HCT116 (cell line): ENCODE measurements around the gene LILRB3. TPM values are rescaled to one million over a fixed set of nuclear protein-coding genes. Genes with fewer than 3 reads are reported as not detected.

Source experiments
- ATAC-seq: fragments of 200-7000 bp; cut with Tn5 transposase; 2 replicates; pipeline ENCODE4 v1.9.1; 2020; ENCODE audit warnings: mild to moderate bottlenecking, moderate library complexity
- BruUV-seq: library from RNA; stranded (reverse); fragments of 400-500 nt; replicated peaks from 2 replicates; lab custom pipeline; 2021; lab: Mats Ljungman, UMichigan
- CTCF ChIA-PET: fragments of 300-600 bp; sonication (Branson Sonifier 250); formaldehyde crosslinking; loops from one replicate; lab custom pipeline; 2021; ENCODE audit warnings: antibody characterized with exemption; lab: Charles Lee
- POLR2A ChIA-PET: fragments of 300-600, 350-600 bp; sonication (Branson Sonifier 250); formaldehyde crosslinking; loops from one replicate; lab custom pipeline; 2021; ENCODE audit warnings: antibody characterized with exemption; lab: Charles Lee
- RAD21 ChIA-PET, 2 experiments: fragments of 300-600 bp; sonication (Branson Sonifier 250); formaldehyde crosslinking; loops; one replicate each; lab custom pipeline; 2023; ENCODE audit warnings: low total read pairs in 2 of 2; ENCODE audit not compliant: uncharacterized antibody in 2 of 2, unreplicated experiment in 2 of 2, low non-redundant PET in 1 of 2; lab: Charles Lee
- DNase-seq: peaks from one replicate; pipeline ENCODE4 v3.0.0-alpha.2; 2010; ENCODE audit warnings: low read depth, low spot score
- H2AFZ ChIP-seq: fragments of 200-600 bp; shearing (Covaris generic), sonication (generic); 2 replicates; pipeline ENCODE4 v1.6.1; 2017; ENCODE audit warnings: low read depth, mixed run types, mixed read lengths, antibody characterized with exemption, low read length; ENCODE audit not compliant: poor library complexity, severe bottlenecking
- H3K27ac ChIP-seq: 2 replicates; pipeline ENCODE4 v1.5.1; 2012; ENCODE audit warnings: low read depth, low read length
- H3K27me3 ChIP-seq: fragments of 200-600 bp; sonication (generic); 2 replicates; pipeline ENCODE4 v1.6.1; 2016; ENCODE audit warnings: mixed run types, low read length, mixed read lengths; ENCODE audit not compliant: insufficient read depth
- H3K36me3 ChIP-seq, 2 experiments: fragments of 200-500 bp in 1 of 2; fragments of 200-600 bp in 1 of 2; sonication (Bioruptor generic) in 1 of 2; sonication (generic) in 1 of 2; 2 replicates each; pipeline versions ENCODE4 v1.5.1 to v1.6.1; 2014 to 2016; ENCODE audit warnings: low read length in 2 of 2, inconsistent platforms in 1 of 2, mixed read lengths in 1 of 2, mixed run types in 1 of 2; ENCODE audit not compliant: insufficient read depth in 2 of 2, control insufficient read depth in 1 of 2
- H3K4me1 ChIP-seq, 2 experiments: fragments of 200-600 bp in 1 of 2; sonication (generic) in 1 of 2; 2 replicates each; pipeline versions ENCODE4 v1.5.1 to v1.6.1; 2012 to 2017; ENCODE audit warnings: low read length in 2 of 2, inconsistent platforms in 1 of 2, mild to moderate bottlenecking in 1 of 2, mixed read lengths in 1 of 2, mixed run types in 1 of 2, moderate library complexity in 1 of 2; ENCODE audit not compliant: insufficient read depth in 2 of 2, control insufficient read depth in 1 of 2
- H3K4me2 ChIP-seq: fragments of 200-600 bp; sonication (generic); 2 replicates; pipeline ENCODE4 v1.6.1; 2017; ENCODE audit warnings: mixed run types, low read length, mixed read lengths
- H3K4me3 ChIP-seq, 2 experiments: fragments of 200-600 bp in 1 of 2; sonication (generic) in 1 of 2; replicated peaks in 1 of 2; 2 replicates each; pipeline ENCODE4 v1.5.1; 2011 to 2016; ENCODE audit warnings: low read length in 2 of 2, control low read depth in 1 of 2, low read depth in 1 of 2, mild to moderate bottlenecking in 1 of 2, mixed read lengths in 1 of 2, mixed run types in 1 of 2
- H3K79me2 ChIP-seq: fragments of 200-600 bp; sonication (generic); 2 replicates; pipeline ENCODE4 v1.6.1; 2017; ENCODE audit warnings: mild to moderate bottlenecking, mixed run types, low read length, moderate library complexity, mixed read lengths; ENCODE audit not compliant: insufficient read depth
- H3K9ac ChIP-seq: fragments of 200-600 bp; sonication (generic); 2 replicates; pipeline ENCODE4 v1.6.1; 2016; ENCODE audit warnings: low read length, mixed read lengths
- H3K9me2 ChIP-seq: fragments of 200-600 bp; sonication (generic), shearing (Covaris generic); 2 replicates; pipeline ENCODE4 v1.6.1; 2017; ENCODE audit warnings: mixed run types, mild to moderate bottlenecking, moderate library complexity; ENCODE audit not compliant: insufficient read depth
- H3K9me3 ChIP-seq, 2 experiments: fragments of 200-500 bp in 1 of 2; fragments of 200-600 bp in 1 of 2; sonication (Bioruptor generic) in 1 of 2; sonication (generic) in 1 of 2; 2 replicates each; pipeline ENCODE4 v1.6.1; 2014 to 2017; ENCODE audit warnings: low read length in 2 of 2, mixed read lengths in 2 of 2, inconsistent platforms in 1 of 2, low read depth in 1 of 2, mild to moderate bottlenecking in 1 of 2, mixed run types in 1 of 2, moderate library complexity in 1 of 2; ENCODE audit not compliant: control insufficient read depth in 1 of 2, insufficient read depth in 1 of 2
- H4K20me1 ChIP-seq: fragments of 200-600 bp; sonication (generic), shearing (Covaris generic); 2 replicates; pipeline ENCODE4 v1.6.1; 2017; ENCODE audit warnings: mixed run types, mild to moderate bottlenecking, moderate library complexity; ENCODE audit not compliant: insufficient read depth
- CBX3 ChIP-seq: IDR thresholded peaks from 2 replicates; pipeline ENCODE4 v1.6.1; 2012; ENCODE audit warnings: low read depth
- CEBPB ChIP-seq: IDR thresholded peaks from 2 replicates; pipeline ENCODE4 v1.6.1; 2012; ENCODE audit warnings: low read depth
- EZH2 ChIP-seq: fragments of 200-600 bp; sonication (generic); IDR thresholded peaks from 2 replicates; pipeline ENCODE4 v1.6.1; 2017; ENCODE audit warnings: antibody characterized with exemption, mixed run types
- EZH2phosphoT487 ChIP-seq: fragments of 200-600 bp; IDR thresholded peaks from 2 replicates; pipeline ENCODE4 v1.6.1; 2018; ENCODE audit warnings: antibody characterized with exemption, borderline replicate concordance
- FOSL1 ChIP-seq: IDR thresholded peaks from 2 replicates; pipeline ENCODE4 v1.6.1; 2012; ENCODE audit warnings: low read depth
- JUND ChIP-seq: IDR thresholded peaks from 2 replicates; pipeline ENCODE4 v1.6.1; 2012
- MAX ChIP-seq: IDR thresholded peaks from 2 replicates; pipeline ENCODE4 v1.6.1; 2012
- POLR2A ChIP-seq: IDR thresholded peaks from 2 replicates; pipeline ENCODE4 v1.7.0; 2011; ENCODE audit warnings: borderline replicate concordance; ENCODE audit not compliant: insufficient read depth, insufficient read length; ENCODE audit errors: extremely low read depth
- SIN3A ChIP-seq: IDR thresholded peaks from 2 replicates; pipeline ENCODE4 v1.6.1; 2012; ENCODE audit warnings: low read depth
- SP1 ChIP-seq: IDR thresholded peaks from 2 replicates; pipeline ENCODE4 v1.6.1; 2012; ENCODE audit warnings: low read depth
- TCF7L2 ChIP-seq: IDR thresholded peaks from 2 replicates; pipeline ENCODE4 v1.7.0; 2011; ENCODE audit warnings: borderline replicate concordance, inconsistent platforms; ENCODE audit not compliant: insufficient read depth, insufficient read length; ENCODE audit errors: extremely low read depth
- ZBTB33 ChIP-seq: IDR thresholded peaks from 2 replicates; pipeline ENCODE4 v1.6.1; 2011; ENCODE audit warnings: mild to moderate bottlenecking, low read length, moderate library complexity; ENCODE audit not compliant: insufficient replicate concordance; ENCODE audit errors: extremely low read depth
- ZFX ChIP-seq: fragments of 450-650 bp; IDR thresholded peaks from 2 replicates; pipeline ENCODE4 v1.6.1; 2017
- ZNF274 ChIP-seq: fragments of 200-500 bp; sonication (Bioruptor generic); IDR thresholded peaks from 2 replicates; pipeline ENCODE4 v1.6.1; 2014; ENCODE audit warnings: mild to moderate bottlenecking, low read depth, low read length, inconsistent platforms
- intact Hi-C: fragments of 100-400 bp; cut with micrococcal nuclease; formaldehyde crosslinking; loops from 2 replicates; pipeline ENCODE4 v1.10.0; 2022
- total RNA-seq: library from RNA; stranded (reverse); gene quantifications from one replicate; pipeline ENCODE4 v1.2.1, GENCODE V29; 2021; ENCODE audit not compliant: unreplicated experiment

The LILRB3 gene
- total RNA-seq, 1 experiment from 2014 or later = 0.12 TPM

DNA sequence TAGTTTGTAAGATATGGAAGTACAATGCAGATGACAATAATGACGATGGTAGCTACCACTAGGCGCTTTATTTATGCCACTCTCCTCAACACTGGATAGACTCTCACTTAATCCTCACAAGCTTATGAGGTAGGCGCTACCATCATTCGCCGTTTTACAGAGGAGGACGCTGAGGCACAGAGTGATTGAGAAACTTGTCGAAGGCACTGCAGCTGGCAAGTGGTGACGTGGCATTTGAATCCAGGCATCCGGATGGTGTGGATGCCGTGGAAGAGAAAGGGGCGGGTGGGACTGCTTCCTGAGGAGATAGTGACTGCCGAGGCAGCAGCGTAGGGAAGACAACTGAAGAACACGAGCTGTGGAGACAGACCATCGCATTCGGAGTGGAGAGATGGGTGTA is 23.4 kb downstream of the LILRB3 start:
- no peaks in the 10 kb centered on the region for H3K9me3 ChIP-seq
- H3K9me2 ChIP-seq = no peaks in the 10 kb centered on the region
- H3K9ac ChIP-seq = peak overlapping the region; percentile 99
- peak overlapping the region; percentile 97 for H3K4me2 ChIP-seq
- ChIA-PET CTCF (no interaction called here), RAD21 (no interaction called here), POLR2A (interaction anchor here (0.6 to 5.7 kb wide), 6 partner anchors 10 to 1630 kb away, joined by 3 to 126 read pairs (median 3); partner anchors contain the start of genes CNOT3, LENG1, MBOAT7 and TSEN34)
- peak overlapping the region; percentile 81; the same call in 1 of the 2 replicates for H3K27ac ChIP-seq
- peaks cover 42% of the 10 kb centered on the region for H3K79me2 ChIP-seq
- peaks cover 28% of the 10 kb centered on the region; the same call in 1 of the 2 replicates for H4K20me1 ChIP-seq
- H3K36me3 ChIP-seq = peaks cover 25 to 38% of the 10 kb centered on the region in 2 experiments
- BruUV-seq = no TSS peak
- H3K4me1 ChIP-seq = peaks cover 9 to 33% of the 10 kb centered on the region in 2 experiments
- H2AFZ ChIP-seq = no peak overlapping the region
- no peak for TF ChIP-seq FOSL1
- no peak for TF ChIP-seq SIN3A
- no peak for TF ChIP-seq CEBPB
- no peak for ATAC-seq
- intact Hi-C loops = no loop called here
- no peaks in the 10 kb centered on the region for H3K27me3 ChIP-seq
- no peak overlapping the region; a peak in 1 of 4 replicates for H3K4me3 ChIP-seq
- no peak for DNase-seq

DNA sequence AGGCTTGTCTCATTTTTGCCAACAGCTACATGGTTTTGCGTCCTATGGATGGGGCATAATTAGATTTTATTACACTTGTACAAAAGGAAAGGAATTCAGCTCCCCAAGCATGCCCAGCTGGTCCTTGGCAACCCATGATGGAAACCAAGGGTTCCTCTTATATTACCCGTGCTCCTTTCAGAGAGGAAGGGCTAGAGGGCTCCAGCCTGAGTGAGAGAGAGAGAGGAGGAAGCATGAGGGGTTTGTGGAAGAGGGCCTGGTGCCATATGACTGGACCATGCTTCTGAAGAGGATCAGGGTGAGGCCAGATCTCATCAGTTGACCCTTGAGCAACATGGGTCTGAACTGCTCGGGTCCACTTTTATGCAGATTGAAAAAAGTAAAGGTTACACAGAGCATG is 25.7 kb downstream of the LILRB3 start:
- ChIA-PET POLR2A (no interaction called here), CTCF (interaction anchor here (0.7 kb wide), 1 partner anchor 100 kb away, joined by 3 read pairs; no protein-coding TSS in a partner anchor), RAD21 (no interaction called here)
- intact Hi-C loops = no loop called here
- H3K27ac ChIP-seq = no peak overlapping the region
- H4K20me1 ChIP-seq = peaks cover 7% of the 10 kb centered on the region; the same call in 1 of the 2 replicates
- no peak overlapping the region for H3K4me3 ChIP-seq
- no peaks in the 10 kb centered on the region for H3K9me3 ChIP-seq
- no peak overlapping the region for H3K9ac ChIP-seq
- TF ChIP-seq POLR2A (no peak), EZH2 (no peak), ZFX (no peak), SIN3A (no peak), CBX3 (no peak), MAX (no peak), TCF7L2 (no peak), FOSL1 (no peak), ZNF274 (no peak), JUND (no peak), SP1 (no peak), EZH2phosphoT487 (no peak), ZBTB33 (no peak)
- H3K9me2 ChIP-seq = no peaks in the 10 kb centered on the region
- DNase-seq = no peak
- H3K27me3 ChIP-seq = no peaks in the 10 kb centered on the region
- peaks cover 37% of the 10 kb centered on the region for H3K79me2 ChIP-seq
- no peak overlapping the region for H2AFZ ChIP-seq
- BruUV-seq = no TSS peak
- no peak for ATAC-seq
- H3K4me2 ChIP-seq = no peak overlapping the region
- H3K36me3 ChIP-seq = peaks cover 17 to 28% of the 10 kb centered on the region in 2 experiments
- peaks cover 5 to 19% of the 10 kb centered on the region in 2 experiments; a peak in 3 of 4 replicates for H3K4me1 ChIP-seq
